ENCODE results near the gene CENATAC. TPM values are rescaled to one million over a fixed set of nuclear protein-coding genes. Genes with fewer than 3 reads are reported as not detected.

Gene CENATAC
- total and polyA plus RNA-seq, 9 of the 15 experiments (the other 6 are each of a cell fraction or from before 2014, with no cell fraction given), result 2.4 to 25.5 (median 13.7) TPM

- TF ChIP-seq CTCFL (IDR thresholded peaks at IDR 0.05; ENCODE audit: borderline replicate concordance, insufficient read depth, low read depth, low read length, poor library complexity, severe bottlenecking), result peak; percentile 27
- TF ChIP-seq MTA2 (IDR thresholded peaks at IDR 0.05; ENCODE audit: low read depth), result peak; percentile 70
- TF ChIP-seq, protein P1, sequence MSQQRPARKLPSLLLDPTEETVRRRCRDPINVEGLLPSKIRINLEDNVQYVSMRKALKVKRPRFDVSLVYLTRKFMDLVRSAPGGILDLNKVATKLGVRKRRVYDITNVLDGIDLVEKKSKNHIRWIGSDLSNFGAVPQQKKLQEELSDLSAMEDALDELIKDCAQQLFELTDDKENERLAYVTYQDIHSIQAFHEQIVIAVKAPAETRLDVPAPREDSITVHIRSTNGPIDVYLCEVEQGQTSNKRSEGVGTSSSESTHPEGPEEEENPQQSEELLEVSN (IDR thresholded peaks at IDR 0.05; ENCODE audit: borderline replicate concordance in 1 of 2, extremely low read depth in 1 of 2, insufficient read depth in 1 of 2, insufficient read length in 1 of 2, low read depth in 1 of 2, low read length in 1 of 2, poor library complexity in 1 of 2, severe bottlenecking in 1 of 2), result peak; percentile 74 to 84
- TF ChIP-seq, protein P2, sequence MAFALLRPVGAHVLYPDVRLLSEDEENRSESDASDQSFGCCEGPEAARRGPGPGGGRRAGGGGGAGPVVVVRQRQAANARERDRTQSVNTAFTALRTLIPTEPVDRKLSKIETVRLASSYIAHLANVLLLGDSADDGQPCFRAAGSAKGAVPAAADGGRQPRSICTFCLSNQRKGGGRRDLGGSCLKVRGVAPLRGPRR (CRISPR knock-in tag; IDR thresholded peaks at IDR 0.05), result 0 out of 2 replicates have a peak, but pooled peaks have one; percentile 9
- 0 out of 2 replicates have a peak, but pooled peaks have one; percentile 78 for TF ChIP-seq TGIF2 (CRISPR knock-in tag; IDR thresholded peaks at IDR 0.05)
- TF ChIP-seq RREB1 (CRISPR knock-in tag; IDR thresholded peaks at IDR 0.05), result peak; percentile 76
- TF ChIP-seq SREBF1 (IDR thresholded peaks at IDR 0.05; ENCODE audit: borderline replicate concordance, low read depth, low read length), result peak; percentile 50; the same call in 1 of the 2 replicates
- TF ChIP-seq ZBTB1 (CRISPR knock-in tag; IDR thresholded peaks at IDR 0.05; ENCODE audit: borderline replicate concordance, low read depth), result no peak
- TF ChIP-seq, protein P3, sequence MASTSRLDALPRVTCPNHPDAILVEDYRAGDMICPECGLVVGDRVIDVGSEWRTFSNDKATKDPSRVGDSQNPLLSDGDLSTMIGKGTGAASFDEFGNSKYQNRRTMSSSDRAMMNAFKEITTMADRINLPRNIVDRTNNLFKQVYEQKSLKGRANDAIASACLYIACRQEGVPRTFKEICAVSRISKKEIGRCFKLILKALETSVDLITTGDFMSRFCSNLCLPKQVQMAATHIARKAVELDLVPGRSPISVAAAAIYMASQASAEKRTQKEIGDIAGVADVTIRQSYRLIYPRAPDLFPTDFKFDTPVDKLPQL (IDR thresholded peaks at IDR 0.05; ENCODE audit: extremely low read depth, insufficient read length), result no peak
- TF ChIP-seq, protein P4, sequence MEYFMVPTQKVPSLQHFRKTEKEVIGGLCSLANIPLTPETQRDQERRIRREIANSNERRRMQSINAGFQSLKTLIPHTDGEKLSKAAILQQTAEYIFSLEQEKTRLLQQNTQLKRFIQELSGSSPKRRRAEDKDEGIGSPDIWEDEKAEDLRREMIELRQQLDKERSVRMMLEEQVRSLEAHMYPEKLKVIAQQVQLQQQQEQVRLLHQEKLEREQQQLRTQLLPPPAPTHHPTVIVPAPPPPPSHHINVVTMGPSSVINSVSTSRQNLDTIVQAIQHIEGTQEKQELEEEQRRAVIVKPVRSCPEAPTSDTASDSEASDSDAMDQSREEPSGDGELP (CRISPR knock-in tag; IDR thresholded peaks at IDR 0.05; ENCODE audit: borderline replicate concordance), result peak; percentile 84; the same call in 1 of the 2 replicates
- peak; percentile 95 for TF ChIP-seq ZFX (CRISPR knock-in tag; IDR thresholded peaks at IDR 0.05)
- no peak for TF ChIP-seq NFYB (IDR thresholded peaks at IDR 0.05; ENCODE audit: extremely low read depth, insufficient read length)
- TF ChIP-seq MAZ (CRISPR knock-in tag; conservative IDR thresholded peaks at IDR 0.05 in 1 of 2, IDR thresholded peaks at IDR 0.05 in 1 of 2), result peak; percentile 56 to 79; a peak in 3 of 4 replicates
Measured at GRCh38 chr11:118997627-118998387, at the start of gene CENATAC (continued).
